Measurements from ENCODE around the gene ACSF3. TPM values are rescaled to one million over a fixed set of nuclear protein-coding genes. Genes with fewer than 3 reads are reported as not detected.

Gene ACSF3
- total RNA-seq, 1 experiment from 2014 or later: 74.5 TPM

DNA sequence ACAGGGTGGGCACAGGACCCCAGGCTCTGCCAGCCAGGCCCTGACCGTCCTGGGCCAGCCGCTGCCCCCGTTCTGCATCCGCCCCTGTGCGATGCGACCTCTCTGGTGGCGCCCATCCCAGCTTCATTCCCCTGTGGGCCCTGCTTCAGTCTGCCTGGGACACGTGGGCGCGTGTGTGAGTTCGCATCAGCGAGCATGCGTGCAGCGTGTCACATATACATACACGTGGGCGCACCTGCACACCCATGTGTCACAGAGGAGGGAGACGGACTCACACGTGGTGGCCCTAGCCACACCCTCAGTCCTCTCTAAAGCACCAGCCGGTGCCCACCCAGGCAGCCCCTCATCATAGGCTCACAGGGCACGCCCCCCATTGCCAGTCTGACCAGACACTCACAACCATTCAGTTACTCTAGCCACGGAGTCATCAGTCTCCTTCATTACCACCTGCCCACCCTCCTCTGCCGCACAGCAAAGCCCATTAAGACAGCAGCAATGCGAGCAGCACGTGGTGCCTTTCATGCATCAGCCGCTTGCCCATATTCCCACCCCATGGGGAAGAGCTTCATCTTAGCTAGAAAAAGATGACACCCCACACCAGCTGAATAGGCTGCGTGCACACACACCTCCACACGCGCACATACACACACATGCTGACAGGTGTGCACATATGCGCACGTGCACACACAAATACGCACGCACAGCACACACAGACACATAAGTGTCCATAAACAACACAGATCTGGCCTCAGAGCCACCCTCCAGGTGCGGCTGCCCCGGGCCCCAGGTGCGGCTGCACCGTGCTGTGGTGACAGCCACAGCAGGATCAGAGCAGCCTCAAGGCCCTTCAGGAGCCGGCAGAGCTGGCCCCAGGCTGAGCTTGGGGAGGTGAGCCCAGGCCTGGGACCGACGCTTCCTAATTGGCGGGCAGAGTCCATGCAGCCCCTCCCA lies 68.4 kb downstream of the ACSF3 start:
- Histone ChIP-seq H3K9me2 (ENCODE audit: insufficient read depth) (no peaks in the 10 kb centered on the region), H4K20me1 (ENCODE audit: insufficient read depth) (no peaks in the 10 kb centered on the region), H3K4me2 (ENCODE audit: low read length) (no peak overlapping the region), H3K9me3 (ENCODE audit: control insufficient read depth in 1 of 2, insufficient read depth in 1 of 2, low read depth in 1 of 2, low read length in 2 of 2) (peaks cover 0 to 15% of the 10 kb centered on the region in 2 experiments; a peak in 1 of 4 replicates), H3K27ac (ENCODE audit: low read depth, low read length) (no peak overlapping the region; the same call in 1 of the 2 replicates), H3K79me2 (ENCODE audit: insufficient read depth, low read length) (no peaks in the 10 kb centered on the region), H3K9ac (ENCODE audit: low read length) (no peak overlapping the region), H2AFZ (ENCODE audit: low read depth, low read length, poor library complexity, severe bottlenecking) (no peak overlapping the region), H3K27me3 (ENCODE audit: insufficient read depth, low read length) (no peaks in the 10 kb centered on the region), H3K36me3 (ENCODE audit: control insufficient read depth in 1 of 2, insufficient read depth in 2 of 2, low read length in 2 of 2) (no peaks in the 10 kb centered on the region), H3K4me1 (ENCODE audit: control insufficient read depth in 1 of 2, insufficient read depth in 2 of 2, low read length in 2 of 2) (peaks cover 2 to 4% of the 10 kb centered on the region in 2 experiments), H3K4me3 (replicated peaks in 1 of 2; ENCODE audit: low read depth in 1 of 2, low read length in 2 of 2) (no peak overlapping the region)
- BruUV-seq (replicated peaks): no TSS peak
- DNase-seq (ENCODE audit: low read depth, low spot score): no peak
- intact Hi-C loops (cut with micrococcal nuclease): no loop called here
- TF ChIP-seq EZH2 (IDR thresholded peaks at IDR 0.05): no peak
- no peak for TF ChIP-seq POLR2AphosphoS5 (IDR thresholded peaks at IDR 0.05; ENCODE audit: low read depth, low read length)
- no peak for TF ChIP-seq ELF1 (IDR thresholded peaks at IDR 0.05; ENCODE audit: borderline replicate concordance, low read depth)
- TF ChIP-seq, protein P1, sequence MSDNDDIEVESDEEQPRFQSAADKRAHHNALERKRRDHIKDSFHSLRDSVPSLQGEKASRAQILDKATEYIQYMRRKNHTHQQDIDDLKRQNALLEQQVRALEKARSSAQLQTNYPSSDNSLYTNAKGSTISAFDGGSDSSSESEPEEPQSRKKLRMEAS (IDR thresholded peaks at IDR 0.05): no peak
- no peak for TF ChIP-seq EZH2phosphoT487 (IDR thresholded peaks at IDR 0.05; ENCODE audit: borderline replicate concordance)
- TF ChIP-seq EGR1 (IDR thresholded peaks at IDR 0.05; ENCODE audit: low read depth): no peak
- CTCF ChIA-PET: no interaction called here
- POLR2A ChIA-PET: no interaction called here
- RAD21 ChIA-PET (ENCODE audit: low non-redundant PET in 1 of 2, low total read pairs in 2 of 2, uncharacterized antibody in 2 of 2, unreplicated experiment in 2 of 2): no interaction called here
- no peak for ATAC-seq

DNA sequence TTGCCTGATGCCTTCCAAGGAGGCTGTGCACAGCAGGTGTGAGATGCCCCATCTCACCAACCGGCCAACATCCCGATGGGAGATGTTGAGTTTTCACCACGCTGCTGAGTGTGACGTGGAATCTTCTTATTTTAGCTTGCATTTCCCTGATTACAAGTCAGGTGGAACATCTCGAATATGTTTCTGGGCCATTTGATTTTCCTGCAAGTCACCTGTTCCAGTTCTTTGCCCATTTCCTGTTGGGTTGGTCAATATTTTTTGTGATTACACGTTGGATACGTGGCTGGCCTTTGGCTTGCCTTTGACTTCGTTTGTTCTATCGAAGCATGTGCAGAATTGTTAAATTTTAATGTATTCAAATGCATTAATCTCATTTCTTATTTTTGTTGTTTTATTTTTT lies 69.6 kb downstream of the ACSF3 start:
- POLR2A ChIA-PET: no interaction called here
- H3K27me3 ChIP-seq (ENCODE audit: insufficient read depth, low read length): no peaks in the 10 kb centered on the region

More for the DNA sequence above, 69.6 kb downstream of the ACSF3 start:
- Histone ChIP-seq H3K9me2 (ENCODE audit: insufficient read depth) (no peaks in the 10 kb centered on the region), H4K20me1 (ENCODE audit: insufficient read depth) (no peaks in the 10 kb centered on the region), H3K4me1 (ENCODE audit: control insufficient read depth in 1 of 2, insufficient read depth in 2 of 2, low read length in 2 of 2) (peaks cover 6 to 15% of the 10 kb centered on the region in 2 experiments), H3K9me3 (ENCODE audit: control insufficient read depth in 1 of 2, insufficient read depth in 1 of 2, low read depth in 1 of 2, low read length in 2 of 2) (peaks cover 0 to 4% of the 10 kb centered on the region in 2 experiments; a peak in 1 of 4 replicates), H3K4me3 (replicated peaks in 1 of 2; ENCODE audit: low read depth in 1 of 2, low read length in 2 of 2) (no peak overlapping the region), H3K4me2 (ENCODE audit: low read length) (no peak overlapping the region), H3K27ac (ENCODE audit: low read depth, low read length) (no peak overlapping the region), H3K36me3 (ENCODE audit: control insufficient read depth in 1 of 2, insufficient read depth in 2 of 2, low read length in 2 of 2) (no peaks in the 10 kb centered on the region), H3K9ac (ENCODE audit: low read length) (no peak overlapping the region), H2AFZ (ENCODE audit: low read depth, low read length, poor library complexity, severe bottlenecking) (no peak overlapping the region), H3K79me2 (ENCODE audit: insufficient read depth, low read length) (no peaks in the 10 kb centered on the region)
- CTCF ChIA-PET: no interaction called here
- TF ChIP-seq YY1 (IDR thresholded peaks at IDR 0.05; ENCODE audit: extremely low read depth, insufficient replicate concordance, low read depth, low read length) (no peak), TCF7L2 (IDR thresholded peaks at IDR 0.05; ENCODE audit: borderline replicate concordance, extremely low read depth, insufficient read depth, insufficient read length) (no peak), SP1 (IDR thresholded peaks at IDR 0.05; ENCODE audit: low read depth) (no peak), POLR2AphosphoS5 (IDR thresholded peaks at IDR 0.05; ENCODE audit: low read depth, low read length) (no peak), RAD21 (IDR thresholded peaks at IDR 0.05; ENCODE audit: low read depth) (no peak)
- TF ChIP-seq, protein P2, sequence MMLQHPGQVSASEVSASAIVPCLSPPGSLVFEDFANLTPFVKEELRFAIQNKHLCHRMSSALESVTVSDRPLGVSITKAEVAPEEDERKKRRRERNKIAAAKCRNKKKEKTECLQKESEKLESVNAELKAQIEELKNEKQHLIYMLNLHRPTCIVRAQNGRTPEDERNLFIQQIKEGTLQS (IDR thresholded peaks at IDR 0.05): no peak
- ATAC-seq (no peak), DNase-seq (ENCODE audit: low read depth, low spot score) (no peak)
- RAD21 ChIA-PET (ENCODE audit: low non-redundant PET in 1 of 2, low total read pairs in 2 of 2, uncharacterized antibody in 2 of 2, unreplicated experiment in 2 of 2): no interaction called here
- intact Hi-C loops (cut with micrococcal nuclease): no loop called here
- BruUV-seq (replicated peaks): no TSS peak
